Measurements from ENCODE around the gene ASCC2. TPM values are rescaled to one million over a fixed set of nuclear protein-coding genes. Genes with fewer than 3 reads are reported as not detected.
A peak's percentile ranks its signal among the peaks of the same experiment; 100 is the strongest.

Gene ASCC2
- total and polyA plus RNA-seq, 2 donors (not counting 1 experiment from before 2014, with no cell fraction given) = 23.8 to 30.5 TPM

DNA sequence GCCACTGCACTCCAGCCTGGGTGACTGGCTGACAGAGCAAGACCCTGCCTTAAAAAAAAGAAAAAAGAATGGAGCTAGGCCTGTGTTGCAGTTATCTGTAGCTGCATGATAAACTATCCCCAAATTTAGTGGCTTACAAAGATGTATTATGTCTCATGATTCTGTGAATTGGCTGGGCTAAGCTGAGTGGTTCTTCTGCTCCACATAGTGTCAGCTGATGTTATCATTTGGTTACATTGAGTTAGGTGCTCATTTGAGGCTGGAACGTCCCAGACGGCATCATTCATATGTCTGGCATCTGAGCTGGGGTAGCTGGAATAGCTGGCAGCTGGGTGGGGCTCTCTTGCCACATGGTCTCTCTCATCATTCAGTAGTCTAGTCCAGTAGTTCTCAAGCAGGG, 8.2 kb upstream of the ASCC2 start:
- Histone ChIP-seq H3K27me3 (ENCODE audit: control insufficient read depth, insufficient read depth, low read length) (peaks cover 8% of the 10 kb centered on the region), H3K36me3 (ENCODE audit: control insufficient read depth, insufficient read depth, low read length) (no peaks in the 10 kb centered on the region), H3K4me1 (ENCODE audit: control insufficient read depth, extremely low read depth, insufficient read depth, low read length) (peaks cover 7% of the 10 kb centered on the region), H2AFZ (ENCODE audit: low read length) (no peak overlapping the region), H3K27ac (ENCODE audit: insufficient read depth, low read length) (no peak overlapping the region), H3K9ac (ENCODE audit: insufficient read depth, low read length) (no peak overlapping the region), H3K79me2 (ENCODE audit: control insufficient read depth, insufficient read depth, low read length) (no peaks in the 10 kb centered on the region), H3K9me3 (ENCODE audit: control insufficient read depth, insufficient read depth, low read depth, low read length) (no peaks in the 10 kb centered on the region), H3K4me2 (ENCODE audit: extremely low read depth, insufficient read depth, low read length) (no peak overlapping the region), H3K4me3 (replicated peaks in 1 of 4; ENCODE audit: control extremely low read depth in 1 of 4, insufficient read depth in 1 of 4, low read depth in 3 of 4, low read length in 4 of 4) (no peak overlapping the region), H4K20me1 (ENCODE audit: control insufficient read depth, extremely low read depth, insufficient read depth, low read length) (no peaks in the 10 kb centered on the region)
- TF ChIP-seq, protein P1, sequence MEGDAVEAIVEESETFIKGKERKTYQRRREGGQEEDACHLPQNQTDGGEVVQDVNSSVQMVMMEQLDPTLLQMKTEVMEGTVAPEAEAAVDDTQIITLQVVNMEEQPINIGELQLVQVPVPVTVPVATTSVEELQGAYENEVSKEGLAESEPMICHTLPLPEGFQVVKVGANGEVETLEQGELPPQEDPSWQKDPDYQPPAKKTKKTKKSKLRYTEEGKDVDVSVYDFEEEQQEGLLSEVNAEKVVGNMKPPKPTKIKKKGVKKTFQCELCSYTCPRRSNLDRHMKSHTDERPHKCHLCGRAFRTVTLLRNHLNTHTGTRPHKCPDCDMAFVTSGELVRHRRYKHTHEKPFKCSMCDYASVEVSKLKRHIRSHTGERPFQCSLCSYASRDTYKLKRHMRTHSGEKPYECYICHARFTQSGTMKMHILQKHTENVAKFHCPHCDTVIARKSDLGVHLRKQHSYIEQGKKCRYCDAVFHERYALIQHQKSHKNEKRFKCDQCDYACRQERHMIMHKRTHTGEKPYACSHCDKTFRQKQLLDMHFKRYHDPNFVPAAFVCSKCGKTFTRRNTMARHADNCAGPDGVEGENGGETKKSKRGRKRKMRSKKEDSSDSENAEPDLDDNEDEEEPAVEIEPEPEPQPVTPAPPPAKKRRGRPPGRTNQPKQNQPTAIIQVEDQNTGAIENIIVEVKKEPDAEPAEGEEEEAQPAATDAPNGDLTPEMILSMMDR (conservative IDR thresholded peaks at IDR 0.05 in 1 of 2, IDR thresholded peaks at IDR 0.05 in 1 of 2; ENCODE audit: low read depth in 1 of 2, low read length in 2 of 2) = no peak
- no peak for TF ChIP-seq EZH2 (IDR thresholded peaks at IDR 0.05; ENCODE audit: low read length, missing control alignments)
- no peak for DNase-seq (ENCODE audit: low read depth in 2 of 2)

DNA sequence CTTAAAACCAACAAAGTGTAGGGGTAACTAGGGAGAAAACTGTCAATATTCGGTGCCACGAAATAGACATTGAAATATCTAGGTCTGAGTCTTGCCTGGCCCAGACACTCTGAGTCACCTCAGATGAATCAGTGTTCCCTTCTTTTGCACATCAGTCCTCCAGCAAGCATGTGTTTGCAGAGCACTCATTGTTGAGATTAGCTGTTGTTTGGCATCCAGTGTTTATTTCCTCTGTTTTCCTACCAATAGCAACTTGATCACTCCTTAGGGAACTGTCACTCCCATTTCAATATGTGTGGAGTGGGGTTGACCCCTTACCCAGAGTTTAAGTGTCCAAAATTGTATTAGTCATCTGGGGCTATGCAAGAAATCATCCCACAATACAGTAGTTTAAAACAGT, 4.7 kb upstream of the ASCC2 start:
- no peak overlapping the region for H3K27ac ChIP-seq (ENCODE audit: insufficient read depth, low read length)
- H4K20me1 ChIP-seq (ENCODE audit: control insufficient read depth, extremely low read depth, insufficient read depth, low read length) = no peaks in the 10 kb centered on the region
- no peaks in the 10 kb centered on the region for H3K9me3 ChIP-seq (ENCODE audit: control insufficient read depth, insufficient read depth, low read depth, low read length)
- H3K4me2 ChIP-seq (ENCODE audit: extremely low read depth, insufficient read depth, low read length) = no peak overlapping the region
- H3K9ac ChIP-seq (ENCODE audit: insufficient read depth, low read length) = no peak overlapping the region
- no peaks in the 10 kb centered on the region for H3K27me3 ChIP-seq (ENCODE audit: control insufficient read depth, insufficient read depth, low read length)
- H3K79me2 ChIP-seq (ENCODE audit: control insufficient read depth, insufficient read depth, low read length) = peaks cover 2% of the 10 kb centered on the region
- H3K36me3 ChIP-seq (ENCODE audit: control insufficient read depth, insufficient read depth, low read length) = no peaks in the 10 kb centered on the region
- TF ChIP-seq, protein P1 (conservative IDR thresholded peaks at IDR 0.05 in 1 of 2, IDR thresholded peaks at IDR 0.05 in 1 of 2; ENCODE audit: low read depth in 1 of 2, low read length in 2 of 2) = no peak
- TF ChIP-seq EZH2 (IDR thresholded peaks at IDR 0.05; ENCODE audit: low read length, missing control alignments) = no peak
- peak; percentile 92 for DNase-seq (ENCODE audit: low read depth in 2 of 2)
- H3K4me1 ChIP-seq (ENCODE audit: control insufficient read depth, extremely low read depth, insufficient read depth, low read length) = peaks cover 9% of the 10 kb centered on the region
- no peak overlapping the region for H2AFZ ChIP-seq (ENCODE audit: low read length)
- no peak overlapping the region for H3K4me3 ChIP-seq (replicated peaks in 1 of 4; ENCODE audit: control extremely low read depth in 1 of 4, insufficient read depth in 1 of 4, low read depth in 3 of 4, low read length in 4 of 4)

DNA sequence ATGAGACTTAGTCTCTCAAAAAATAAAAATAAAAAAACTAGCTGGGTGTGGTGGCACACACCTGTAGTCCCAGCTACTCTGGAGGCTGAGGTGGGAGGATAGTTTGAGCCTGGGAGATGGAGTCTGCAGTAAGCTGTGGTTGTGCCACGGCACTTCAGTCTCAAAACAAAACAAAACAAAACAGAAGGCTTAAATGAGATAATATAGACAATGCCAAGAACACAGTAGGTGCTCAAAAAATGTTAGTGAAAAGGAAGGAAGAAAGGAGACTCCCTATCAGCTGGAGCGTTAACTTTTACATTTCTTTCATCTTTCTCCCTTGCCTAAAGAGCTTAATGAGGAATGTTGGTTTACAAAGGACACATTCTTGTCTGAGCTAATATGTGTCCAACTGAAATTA, 4.1 kb upstream of the ASCC2 start:
- Histone ChIP-seq H3K4me1 (ENCODE audit: control insufficient read depth, extremely low read depth, insufficient read depth, low read length) (peaks cover 9% of the 10 kb centered on the region), H3K36me3 (ENCODE audit: control insufficient read depth, insufficient read depth, low read length) (no peaks in the 10 kb centered on the region), H3K9me3 (ENCODE audit: control insufficient read depth, insufficient read depth, low read depth, low read length) (no peaks in the 10 kb centered on the region), H4K20me1 (ENCODE audit: control insufficient read depth, extremely low read depth, insufficient read depth, low read length) (no peaks in the 10 kb centered on the region), H3K9ac (ENCODE audit: insufficient read depth, low read length) (no peak overlapping the region), H3K27ac (ENCODE audit: insufficient read depth, low read length) (no peak overlapping the region), H3K4me2 (ENCODE audit: extremely low read depth, insufficient read depth, low read length) (no peak overlapping the region), H2AFZ (ENCODE audit: low read length) (no peak overlapping the region), H3K4me3 (replicated peaks in 1 of 4; ENCODE audit: control extremely low read depth in 1 of 4, insufficient read depth in 1 of 4, low read depth in 3 of 4, low read length in 4 of 4) (no peak overlapping the region), H3K27me3 (ENCODE audit: control insufficient read depth, insufficient read depth, low read length) (no peaks in the 10 kb centered on the region), H3K79me2 (ENCODE audit: control insufficient read depth, insufficient read depth, low read length) (peaks cover 8% of the 10 kb centered on the region)
- DNase-seq (ENCODE audit: low read depth in 2 of 2) = no peak
- no peak for TF ChIP-seq EZH2 (IDR thresholded peaks at IDR 0.05; ENCODE audit: low read length, missing control alignments)
- TF ChIP-seq, protein P1 (conservative IDR thresholded peaks at IDR 0.05 in 1 of 2, IDR thresholded peaks at IDR 0.05 in 1 of 2; ENCODE audit: low read depth in 1 of 2, low read length in 2 of 2) = no peak
